Measurements from ENCODE around the gene ESPNL.
"Not testable (repeated sequence)": the region's sequence is repeated elsewhere in the genome, so short reads cannot be mapped to it uniquely, and the experiment has no call there.

ESPNL gene

GRCh38 chr2:238100049-238100820, at the start of gene ESPNL:
TSS of gene ESPNL (plus strand) at chr2:238100340. CDS start at chr2:238100420, 80 bp downstream.
- DNase-seq (ENCODE audit: low spot score), result peak; percentile 35

- DNase-seq (ENCODE audit: low spot score), result peak; percentile 13
Observed at GRCh38 chr2:238053191-238053776, 46.9 kb upstream of the ESPNL start.

GRCh38 chr2:238055841-238056240, 44.3 kb upstream of the ESPNL start:
- DNase-seq (ENCODE audit: low spot score), result no peak

GRCh38 chr2:238057696-238058575, 42.2 kb upstream of the ESPNL start:
- not testable (repeated sequence) for DNase-seq (ENCODE audit: low spot score)

GRCh38 chr2:238059505-238059904, 40.6 kb upstream of the ESPNL start:
- DNase-seq (ENCODE audit: low spot score), result no peak

- DNase-seq (ENCODE audit: low spot score), result no peak
Observed at GRCh38 chr2:238060096-238060541, 40.0 kb upstream of the ESPNL start.

GRCh38 chr2:238060542-238061314, 39.4 kb upstream of the ESPNL start, which contains the start of gene SCLY:
TSS of gene SCLY (plus strand) at chr2:238061001. CDS start at chr2:238061055, 54 bp downstream.
- DNase-seq (ENCODE audit: low spot score), result peak; percentile 97

- peak; percentile 59 for DNase-seq (ENCODE audit: low spot score)
Observed at GRCh38 chr2:238061315-238062202, 38.6 kb upstream of the ESPNL start.

GRCh38 chr2:238063414-238064189, 36.5 kb upstream of the ESPNL start:
- DNase-seq (ENCODE audit: low spot score), result no peak

GRCh38 chr2:238064376-238064775, 35.8 kb upstream of the ESPNL start:
- DNase-seq (ENCODE audit: low spot score), result peak; percentile 55

- DNase-seq (ENCODE audit: low spot score), result peak; percentile 24
Observed at GRCh38 chr2:238065071-238065846, 34.9 kb upstream of the ESPNL start.

GRCh38 chr2:238066218-238066617, 33.9 kb upstream of the ESPNL start:
- DNase-seq (ENCODE audit: low spot score), result no peak

- not testable (repeated sequence) for DNase-seq (ENCODE audit: low spot score)
Observed at GRCh38 chr2:238066718-238067117, 33.4 kb upstream of the ESPNL start.

- DNase-seq (ENCODE audit: low spot score), result no peak
Observed at GRCh38 chr2:238067939-238068338, 32.2 kb upstream of the ESPNL start.

- no peak for DNase-seq (ENCODE audit: low spot score)
Observed at GRCh38 chr2:238069021-238069709, 31.0 kb upstream of the ESPNL start.

GRCh38 chr2:238069877-238070276, 30.3 kb upstream of the ESPNL start:
- DNase-seq (ENCODE audit: low spot score), result peak; percentile 33

- DNase-seq (ENCODE audit: low spot score), result no peak
Observed at GRCh38 chr2:238075397-238075796, 24.7 kb upstream of the ESPNL start.

- no peak for DNase-seq (ENCODE audit: low spot score)
Observed at GRCh38 chr2:238077292-238077691, 22.8 kb upstream of the ESPNL start.

All from kidney tubule cell (primary cell).